Measurements from ENCODE around the gene AMMECR1L.
"Not testable (repeated sequence)": the region's sequence is repeated elsewhere in the genome, so short reads cannot be mapped to it uniquely, and the experiment has no call there.

Gene AMMECR1L

GRCh38 chr2:127887776-127888130, 2.0 kb upstream of the AMMECR1L start:
- in situ Hi-C loops (cut with MboI; ENCODE audit: low sequenced_read_pairs): no loop called here

- in situ Hi-C loops (cut with MboI; ENCODE audit: low sequenced_read_pairs): no loop called here
These were observed 1.5 kb upstream of the AMMECR1L start for GRCh38 chr2:127887082-127887775.

GRCh38 chr2:127886593-127886935, 808 bp upstream of the AMMECR1L start:
- in situ Hi-C loops (cut with MboI; ENCODE audit: low sequenced_read_pairs): not testable (repeated sequence)

DNA sequence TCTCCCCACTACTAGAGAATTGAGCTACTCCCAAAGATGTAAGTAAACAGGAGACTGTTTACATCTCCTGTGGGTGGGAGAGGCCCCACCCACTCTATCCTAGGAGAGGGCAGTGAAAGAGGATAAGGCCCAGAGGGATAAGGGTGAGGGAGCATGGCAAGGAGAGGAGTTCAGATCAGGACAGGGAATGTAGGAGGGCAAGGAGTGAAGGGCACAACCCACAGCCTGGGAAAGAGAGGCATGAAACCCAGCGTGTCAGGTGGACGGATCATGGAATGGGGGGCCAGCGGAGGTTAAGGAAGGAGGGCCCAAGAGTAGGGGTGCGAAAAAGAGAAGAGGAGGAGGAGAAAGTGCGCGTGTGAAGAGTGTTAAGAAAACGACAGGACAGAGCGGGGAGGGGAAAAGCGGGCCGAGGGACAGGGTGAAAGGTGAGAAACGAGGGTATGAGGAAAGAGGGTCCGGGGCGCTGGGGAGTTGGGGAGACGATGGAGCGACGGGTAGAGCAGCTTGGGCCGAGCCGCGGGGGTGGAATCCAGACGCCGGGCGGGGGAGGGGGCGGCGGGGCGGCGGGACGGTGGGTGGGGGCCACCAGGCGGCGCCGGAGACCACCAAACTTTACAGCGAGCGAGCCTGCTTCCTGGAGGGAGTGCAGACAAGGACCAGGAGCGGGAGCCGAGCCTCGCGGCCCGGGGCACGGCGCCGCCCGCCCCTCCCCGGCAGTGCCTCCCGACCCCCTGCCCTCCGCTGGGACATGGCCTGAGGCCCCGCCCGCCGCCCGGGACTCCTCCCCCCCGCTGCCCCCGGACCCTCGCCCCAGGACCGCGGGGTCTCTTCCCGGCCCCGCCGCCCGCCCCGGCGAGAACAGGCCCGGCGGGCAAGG, 655 bp downstream of the AMMECR1L start:
- in situ Hi-C loops (cut with MboI; ENCODE audit: low sequenced_read_pairs): not testable (repeated sequence)

- in situ Hi-C loops (cut with MboI; ENCODE audit: low sequenced_read_pairs): no loop called here
These were observed 1.3 kb downstream of the AMMECR1L start for GRCh38 chr2:127884436-127884835.

DNA sequence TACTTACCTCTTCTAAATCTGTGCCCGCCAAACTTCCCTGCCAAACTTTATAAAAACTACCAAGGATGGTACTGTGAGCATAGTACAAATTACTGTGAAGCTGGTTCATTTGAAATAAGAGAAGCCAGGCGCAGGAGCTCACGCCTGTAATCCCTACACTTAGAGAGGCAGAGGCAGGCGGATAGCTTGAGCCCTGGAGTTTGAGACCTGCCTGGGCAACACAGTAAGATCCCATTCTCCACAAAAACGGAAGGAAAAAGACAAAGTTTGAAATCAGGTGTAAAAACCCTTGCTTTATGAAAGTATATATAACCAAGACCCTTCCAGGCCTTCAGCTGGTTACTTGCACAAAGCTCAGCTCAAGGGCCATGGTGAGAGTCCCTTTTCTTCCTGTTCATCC, 5.9 kb downstream of the AMMECR1L start:
- in situ Hi-C loops (cut with MboI; ENCODE audit: low sequenced_read_pairs): no loop called here

DNA sequence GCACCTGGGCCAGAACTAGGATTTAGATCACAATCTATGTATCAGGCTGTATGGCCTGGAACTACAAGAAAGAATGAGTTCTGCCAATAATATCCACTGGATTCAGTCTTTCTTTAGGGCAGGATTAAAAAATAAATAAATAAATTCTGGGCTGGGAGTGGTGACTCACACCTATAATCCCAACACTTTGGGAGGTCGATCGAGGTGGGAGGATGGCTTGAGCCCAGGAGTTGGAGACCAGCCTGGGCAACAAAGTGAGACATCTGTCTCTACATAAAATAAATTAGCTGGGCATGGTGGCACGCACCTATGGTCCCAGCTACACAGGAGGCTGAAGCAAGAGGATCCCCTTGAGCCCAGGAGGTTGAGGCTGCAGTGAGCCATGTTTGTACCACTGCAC, 8.1 kb downstream of the AMMECR1L start:
- in situ Hi-C loops (cut with MboI; ENCODE audit: low sequenced_read_pairs): no loop called here

DNA sequence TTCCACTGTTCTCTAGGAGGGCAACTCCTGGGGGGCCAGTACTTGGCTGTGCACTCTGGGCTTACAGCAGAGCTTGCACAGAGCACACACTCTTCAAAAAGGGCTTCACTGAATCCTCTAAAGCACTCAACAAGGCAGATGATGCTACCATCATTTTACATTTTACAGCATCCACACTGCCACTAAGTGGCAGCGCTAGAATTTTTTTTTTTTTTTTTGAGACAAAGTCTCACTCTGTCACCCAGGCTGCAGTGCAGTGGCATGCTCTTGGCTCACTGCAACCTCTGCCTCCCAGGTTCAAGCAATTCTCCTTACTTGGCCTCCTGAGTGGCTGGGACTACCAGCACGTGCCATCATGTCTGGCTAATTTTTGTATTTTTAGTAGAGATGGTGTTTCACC, 8.6 kb downstream of the AMMECR1L start:
- in situ Hi-C loops (cut with MboI; ENCODE audit: low sequenced_read_pairs): no loop called here

DNA sequence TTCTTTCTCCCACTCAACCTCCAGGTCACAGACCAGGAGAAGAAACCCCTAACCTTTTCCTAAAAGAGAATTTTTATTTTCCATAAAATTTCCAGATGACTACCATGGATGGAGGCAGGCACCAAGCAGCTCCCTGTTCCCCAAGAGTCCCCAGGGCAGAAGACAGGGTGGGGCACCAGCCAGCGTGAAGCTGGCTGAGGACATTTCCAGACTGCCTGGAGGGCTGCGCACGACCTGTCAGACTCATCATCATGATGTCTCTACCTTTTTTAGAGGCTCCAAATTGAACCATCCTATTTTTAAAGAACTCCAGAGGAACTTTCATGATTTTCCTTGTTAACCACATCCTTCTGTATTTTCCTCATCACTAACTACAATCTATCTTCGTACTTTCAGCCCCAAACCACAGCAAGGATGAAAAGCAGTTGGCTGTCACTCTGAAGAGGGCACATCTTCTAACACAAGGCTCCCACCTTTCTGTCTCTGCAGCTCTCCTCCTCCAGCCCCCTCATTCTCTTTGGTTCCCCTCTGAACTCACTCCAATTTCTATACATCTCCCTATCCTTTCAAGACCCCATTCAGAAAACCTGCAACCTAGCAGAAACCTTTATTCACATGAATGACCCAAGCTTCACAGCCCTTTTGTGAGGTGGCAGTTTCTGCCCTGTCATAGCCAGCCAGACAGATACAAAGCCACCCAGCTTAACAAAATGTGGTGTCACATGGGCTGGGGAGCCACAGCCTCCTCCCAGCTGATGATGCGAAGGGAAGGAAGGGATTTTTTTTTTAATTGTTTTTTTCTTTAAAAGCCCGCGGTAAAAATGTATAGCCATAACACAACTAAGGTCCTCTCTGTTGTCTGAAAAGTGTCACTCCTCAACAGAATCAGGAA, 11.1 kb downstream of the AMMECR1L start:
- in situ Hi-C loops (cut with MboI; ENCODE audit: low sequenced_read_pairs): no loop called here

DNA sequence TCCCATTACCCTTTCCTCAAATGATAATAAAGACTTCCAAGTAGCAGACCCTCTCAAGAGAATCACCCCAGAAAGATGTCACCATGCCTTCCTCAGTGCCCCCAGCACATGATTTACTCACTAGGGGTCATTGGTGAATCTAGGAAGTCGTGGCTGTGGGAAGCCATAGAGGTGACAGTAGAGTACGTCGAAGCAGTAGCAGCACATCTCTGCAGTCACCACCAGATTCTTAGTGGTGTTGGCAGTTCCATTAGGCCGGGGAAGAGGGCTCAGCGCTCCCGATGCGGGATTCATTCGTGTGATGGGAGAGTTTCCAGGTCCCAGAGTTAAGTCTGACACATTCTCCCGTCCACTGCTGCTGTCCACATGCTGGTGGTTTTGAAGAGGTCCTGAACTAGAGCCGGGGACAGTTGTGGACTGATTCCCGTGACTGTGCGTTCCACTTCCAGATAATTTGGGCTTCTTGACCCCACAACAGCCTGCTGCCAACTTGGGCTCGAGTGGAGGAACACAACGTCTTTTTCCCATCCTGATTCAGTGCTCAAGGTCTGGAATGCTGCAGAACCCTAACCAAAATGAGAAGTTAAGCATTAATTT, 12.0 kb downstream of the AMMECR1L start:
- in situ Hi-C loops (cut with MboI; ENCODE audit: low sequenced_read_pairs): no loop called here

DNA sequence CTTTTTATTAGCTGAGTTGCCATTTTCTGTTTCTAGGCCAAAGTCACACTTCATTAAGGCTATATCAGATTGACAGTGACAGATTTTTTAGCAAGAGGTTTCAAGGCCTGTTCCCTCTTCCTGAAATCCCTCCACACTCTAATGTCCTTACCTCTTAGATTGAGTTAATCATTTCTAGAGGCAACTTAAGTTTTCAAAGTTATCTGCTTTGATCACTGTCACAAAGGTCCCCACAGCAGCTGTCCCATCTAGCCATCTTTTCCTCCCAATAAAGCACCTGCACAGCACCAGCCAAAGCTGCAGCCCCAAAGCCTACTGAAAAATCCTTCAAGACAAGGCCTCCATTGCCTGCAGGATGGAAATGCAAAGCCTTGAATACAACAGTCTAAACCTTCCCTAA, 13.4 kb downstream of the AMMECR1L start:
- in situ Hi-C loops (cut with MboI; ENCODE audit: low sequenced_read_pairs): no loop called here

DNA sequence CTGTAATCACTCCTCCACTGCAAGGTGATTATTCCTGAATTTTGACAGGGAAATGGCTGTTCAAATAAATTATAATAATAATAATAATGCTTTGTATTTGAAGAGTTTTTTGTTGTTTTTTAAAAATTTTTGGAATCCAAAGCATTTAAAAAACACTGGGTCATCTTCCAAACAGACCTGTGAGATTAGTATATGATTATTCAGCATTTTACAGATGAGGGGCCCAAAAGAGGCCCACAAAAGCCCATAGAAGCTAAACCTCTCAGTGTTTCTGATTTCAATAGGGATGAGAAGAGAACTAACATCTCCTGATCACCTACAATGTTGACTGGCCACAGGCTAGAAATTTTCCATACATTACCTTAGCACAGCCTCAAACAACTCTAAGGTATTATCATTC, 19.8 kb downstream of the AMMECR1L start:
- in situ Hi-C loops (cut with MboI; ENCODE audit: low sequenced_read_pairs): no loop called here

DNA sequence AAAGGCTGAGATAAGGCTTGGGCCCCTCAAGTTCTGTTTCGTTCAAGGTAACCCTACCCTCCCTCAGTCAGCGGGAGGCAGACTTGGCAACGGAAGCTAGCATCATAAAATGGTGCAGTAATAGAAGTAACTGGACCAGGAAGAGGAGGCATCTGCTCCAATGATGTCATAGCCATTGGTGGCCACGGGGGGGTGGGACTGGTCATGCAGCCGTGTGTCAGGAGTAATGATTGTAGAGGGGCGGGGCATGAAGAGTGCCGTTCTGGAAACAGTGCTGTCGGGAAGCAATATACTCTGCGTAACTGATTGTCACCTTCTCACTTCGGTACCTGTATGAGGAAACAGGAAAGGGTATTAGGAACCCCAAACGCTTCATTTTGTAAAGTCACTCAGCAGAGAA, 20.9 kb downstream of the AMMECR1L start:
- in situ Hi-C loops (cut with MboI; ENCODE audit: low sequenced_read_pairs): no loop called here

GRCh38 chr2:127862228-127862627, 23.5 kb downstream of the AMMECR1L start:
- in situ Hi-C loops (cut with MboI; ENCODE audit: low sequenced_read_pairs): no loop called here

DNA sequence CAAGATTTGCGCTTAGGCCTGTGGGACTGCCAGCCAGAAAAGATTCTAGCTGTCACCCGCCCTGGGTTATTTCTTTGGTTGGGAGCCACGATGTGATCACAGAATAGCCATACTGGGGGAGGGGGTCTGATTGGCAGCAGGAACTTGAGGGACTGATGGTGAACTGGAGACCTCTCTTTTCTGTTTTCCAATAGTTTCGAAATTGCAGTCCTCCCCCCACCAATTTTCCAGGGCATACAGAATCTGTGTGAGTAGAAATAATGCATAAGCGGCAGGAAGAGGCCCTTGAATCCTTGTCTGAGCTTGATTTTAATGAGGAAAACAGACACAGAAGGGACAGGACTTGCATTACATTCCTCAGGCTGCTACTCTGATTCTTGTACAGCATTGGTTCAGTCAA, 25.6 kb downstream of the AMMECR1L start:
- in situ Hi-C loops (cut with MboI; ENCODE audit: low sequenced_read_pairs): no loop called here

DNA sequence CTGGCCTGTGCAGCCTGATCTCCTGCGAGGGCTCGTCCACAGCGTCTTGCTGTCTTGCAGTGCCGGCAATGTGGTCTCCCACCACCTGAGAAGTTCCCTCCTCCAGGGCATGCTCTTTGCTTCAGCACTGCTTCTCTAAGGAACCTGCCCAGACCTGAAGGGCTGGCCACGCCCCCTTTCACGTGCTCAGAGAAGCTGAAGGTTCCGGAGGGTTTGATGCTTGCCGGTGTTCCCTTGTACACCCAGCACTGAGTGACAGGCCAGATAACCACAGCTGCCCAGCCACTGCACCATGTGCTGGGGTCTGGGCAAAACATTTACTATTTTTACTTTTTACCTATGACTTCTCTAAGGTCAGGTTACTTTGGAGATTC, 26.1 kb downstream of the AMMECR1L start:
- in situ Hi-C loops (cut with MboI; ENCODE audit: low sequenced_read_pairs): no loop called here

- in situ Hi-C loops (cut with MboI; ENCODE audit: low sequenced_read_pairs): no loop called here
These were observed 28.4 kb downstream of the AMMECR1L start for GRCh38 chr2:127857265-127857808.

DNA sequence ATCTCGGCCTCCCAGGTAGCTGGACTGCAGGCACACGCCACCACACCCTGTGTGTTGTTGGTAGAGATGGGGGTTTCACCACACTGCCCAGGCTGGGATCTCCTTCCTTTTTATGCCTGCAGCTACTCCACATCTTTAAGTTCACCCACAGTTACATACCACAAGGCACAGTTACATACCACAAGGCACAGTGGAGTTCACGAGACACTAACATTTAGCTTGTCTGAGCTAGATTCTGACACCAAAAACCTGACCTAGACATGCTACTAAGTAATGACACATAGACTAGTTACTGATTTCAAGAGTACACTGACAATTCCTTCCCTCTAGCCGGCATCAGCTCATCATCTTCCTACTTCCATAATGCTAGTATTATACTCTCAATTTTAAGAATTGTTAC, 32.1 kb downstream of the AMMECR1L start:
- in situ Hi-C loops (cut with MboI; ENCODE audit: low sequenced_read_pairs): no loop called here

GRCh38 chr2:127852388-127852787, 33.4 kb downstream of the AMMECR1L start:
- in situ Hi-C loops (cut with MboI; ENCODE audit: low sequenced_read_pairs): no loop called here

- in situ Hi-C loops (cut with MboI; ENCODE audit: low sequenced_read_pairs): no loop called here
These were observed 37.8 kb downstream of the AMMECR1L start for GRCh38 chr2:127847931-127848330.

- in situ Hi-C loops (cut with MboI; ENCODE audit: low sequenced_read_pairs): no loop called here
These were observed 40.8 kb downstream of the AMMECR1L start for GRCh38 chr2:127844973-127845372.
